T follicular helper cell (primary cell): ENCODE data around the gene ACACB.

Experiments
- DNase-seq: peaks from one replicate; pipeline ENCODE4 v3.0.0-alpha.2; 2020; ENCODE audit warnings: low read depth

The ACACB gene

GRCh38 chr12:109255377-109255776 lies 139.0 kb downstream of the ACACB start:
- no peak for DNase-seq

- DNase-seq, result no peak
Observed at GRCh38 chr12:109256011-109256410, 139.6 kb downstream of the ACACB start.

GRCh38 chr12:109258201-109258600 lies 141.8 kb downstream of the ACACB start:
- DNase-seq, result no peak

- DNase-seq, result no peak
Observed at GRCh38 chr12:109258607-109259544, 142.5 kb downstream of the ACACB start.

- no peak for DNase-seq
Observed at GRCh38 chr12:109259545-109259895, 143.1 kb downstream of the ACACB start.

- no peak for DNase-seq
Observed at GRCh38 chr12:109261087-109261486, 144.7 kb downstream of the ACACB start.

- DNase-seq, result no peak
Observed at GRCh38 chr12:109261939-109262338, 145.6 kb downstream of the ACACB start.

- no peak for DNase-seq
Observed at GRCh38 chr12:109263439-109263838, 147.1 kb downstream of the ACACB start.

- DNase-seq, result peak; percentile 4
Observed at GRCh38 chr12:109264095-109264942, 147.9 kb downstream of the ACACB start.

- no peak for DNase-seq
Observed at GRCh38 chr12:109264943-109265650, 148.7 kb downstream of the ACACB start.

- no peak for DNase-seq
Observed at GRCh38 chr12:109266106-109266879, 149.9 kb downstream of the ACACB start.

GRCh38 chr12:109267361-109267760 lies 151.0 kb downstream of the ACACB start:
- no peak for DNase-seq

- DNase-seq, result no peak
Observed at GRCh38 chr12:109268896-109269295, 152.5 kb downstream of the ACACB start.

- no peak for DNase-seq
Observed at GRCh38 chr12:109269428-109269827, 153.0 kb downstream of the ACACB start.

- no peak for DNase-seq
Observed at GRCh38 chr12:109270494-109270893, 154.1 kb downstream of the ACACB start.

- no peak for DNase-seq
Observed at GRCh38 chr12:109271418-109271817, 155.0 kb downstream of the ACACB start.

GRCh38 chr12:109273354-109273753 lies 157.0 kb downstream of the ACACB start:
- no peak for DNase-seq

- no peak for DNase-seq
Observed at GRCh38 chr12:109274381-109274780, 158.0 kb downstream of the ACACB start.

GRCh38 chr12:109275173-109275572 lies 158.8 kb downstream of the ACACB start:
- no peak for DNase-seq

- DNase-seq, result no peak
Observed at GRCh38 chr12:109276160-109276559, 159.8 kb downstream of the ACACB start.

- no peak for DNase-seq
Observed at GRCh38 chr12:109277255-109277898, 161.0 kb downstream of the ACACB start.
